ENCODE results near the gene PDE6D. TPM values are rescaled to one million over a fixed set of nuclear protein-coding genes. Genes with fewer than 3 reads are reported as not detected.

Gene PDE6D
- total and polyA plus RNA-seq, 2 of the 13 experiments (the other 11 are each of a cell fraction or from before 2014, with no cell fraction given), result 14.1 to 23.2 TPM

- peak; percentile 91; the same call in 1 of the 2 replicates for TF ChIP-seq ZNF580 (CRISPR knock-in tag; IDR thresholded peaks at IDR 0.05; ENCODE audit: borderline replicate concordance, low read depth)
- peak; percentile 77 for TF ChIP-seq ASH2L (IDR thresholded peaks at IDR 0.05; ENCODE audit: insufficient read length, low read depth, low read length)
- no peak for TF ChIP-seq MYNN (CRISPR knock-in tag; IDR thresholded peaks at IDR 0.05; ENCODE audit: low read depth)
- TF ChIP-seq SNRNP70 (IDR thresholded peaks at IDR 0.05; ENCODE audit: low read depth, low read length), result no peak
- TF ChIP-seq YEATS4 (CRISPR knock-in tag; IDR thresholded peaks at IDR 0.05; ENCODE audit: borderline replicate concordance), result peak; percentile 60; the same call in 1 of the 2 replicates
- TF ChIP-seq PCBP1 (IDR thresholded peaks at IDR 0.05; ENCODE audit: borderline replicate concordance, low read depth, low read length), result peak; percentile 71; the same call in 1 of the 2 replicates
- no peak for TF ChIP-seq THAP7 (CRISPR knock-in tag; IDR thresholded peaks at IDR 0.05)
- no peak for TF ChIP-seq ZBTB7B (CRISPR knock-in tag; IDR thresholded peaks at IDR 0.05)
- TF ChIP-seq ZNF556 (CRISPR knock-in tag; IDR thresholded peaks at IDR 0.05; ENCODE audit: borderline replicate concordance), result 0 out of 2 replicates have a peak, but pooled peaks have one; percentile 41
- peak; percentile 83 for TF ChIP-seq ZBTB38 (CRISPR knock-in tag; IDR thresholded peaks at IDR 0.05)
- TF ChIP-seq CCDC6 (CRISPR knock-in tag; IDR thresholded peaks at IDR 0.05), result no peak; the same call in 1 of the 2 replicates
- TF ChIP-seq PRDM10 (CRISPR knock-in tag; IDR thresholded peaks at IDR 0.05; ENCODE audit: low read depth), result 0 out of 2 replicates have a peak, but pooled peaks have one; percentile 31
- TF ChIP-seq ATF2 (CRISPR knock-in tag; IDR thresholded peaks at IDR 0.05), result no peak; the same call in 1 of the 2 replicates
- peak; percentile 38; the same call in 1 of the 2 replicates for TF ChIP-seq REPIN1 (CRISPR knock-in tag; IDR thresholded peaks at IDR 0.05; ENCODE audit: borderline replicate concordance, low read depth)
- no peak for TF ChIP-seq NFE2L2 (IDR thresholded peaks at IDR 0.05; ENCODE audit: low read length)
- TF ChIP-seq ZNF670 (CRISPR knock-in tag; IDR thresholded peaks at IDR 0.05; ENCODE audit: borderline replicate concordance), result no peak; the same call in 1 of the 2 replicates
- TF ChIP-seq FOXK1 (CRISPR knock-in tag; IDR thresholded peaks at IDR 0.05; ENCODE audit: borderline replicate concordance, low read depth), result peak; percentile 20; the same call in 1 of the 2 replicates
These were observed 72.9 kb downstream of the PDE6D start, which contains the start of gene PTMA (continued) for GRCh38 chr2:231707927-231708772.
